SK-N-SH (cell line): Measurements from ENCODE around the gene NXF3. TPM values are rescaled to one million over a fixed set of nuclear protein-coding genes. Genes with fewer than 3 reads are reported as not detected.

Experiments used
- CTCF ChIA-PET: fragments of 300-600, 350-600 bp; formaldehyde crosslinking; extraction: SDS; loops from one replicate; lab custom pipeline; 2021; lab: Yijun Ruan, JAX
- POLR2A ChIA-PET: fragments of 350-600 bp; sonication (Branson Sonifier 250); formaldehyde crosslinking; extraction: SDS; loops from one replicate; lab custom pipeline; 2020; ENCODE audit warnings: antibody characterized with exemption, inconsistent platforms; lab: Yijun Ruan, JAX
- DNase-seq: peaks from one replicate; pipeline ENCODE4 v3.0.0; 2012
- H2AFZ ChIP-seq: fragments of 200-600 bp; sonication (generic); 2 replicates; pipeline ENCODE4 v1.8.1; 2016; ENCODE audit warnings: antibody characterized with exemption, mild to moderate bottlenecking, low read depth
- H3F3A ChIP-seq: fragments of 200-600 bp; sonication (generic); replicated peaks from 2 replicates; pipeline ENCODE3; 2016; ENCODE audit warnings: antibody characterized with exemption, mild to moderate bottlenecking; ENCODE audit not compliant: insufficient read depth
- H3K27ac ChIP-seq, 2 experiments: fragments of 200-500 bp in 1 of 2; fragments of 200-600 bp in 1 of 2; sonication (Bioruptor generic) in 1 of 2; sonication (generic), shearing (Covaris generic) in 1 of 2; 2 replicates each; pipeline versions ENCODE4 v1.5.1 to v1.6.1; 2014 to 2016; ENCODE audit warnings: low read depth in 2 of 2, inconsistent platforms in 1 of 2, low read length in 1 of 2, mild to moderate bottlenecking in 1 of 2, mixed read lengths in 1 of 2
- H3K27me3 ChIP-seq: fragments of 200-600 bp; sonication (generic), shearing (Covaris generic); 2 replicates; pipeline ENCODE4 v1.6.1; 2016; ENCODE audit warnings: mixed run types; ENCODE audit not compliant: insufficient read depth
- H3K36me3 ChIP-seq, 2 experiments: fragments of 200-500 bp in 1 of 2; fragments of 200-600 bp in 1 of 2; sonication (Bioruptor generic) in 1 of 2; sonication (generic) in 1 of 2; replicated peaks in 1 of 2; 2 replicates each; pipeline versions ENCODE3 to v1.5.1; 2014 to 2016; ENCODE audit warnings: low read length in 1 of 2, mild to moderate bottlenecking in 1 of 2; ENCODE audit not compliant: insufficient read depth in 2 of 2, control insufficient read depth in 1 of 2
- H3K4me1 ChIP-seq, 2 experiments: fragments of 200-500 bp in 1 of 2; fragments of 200-600 bp in 1 of 2; sonication (Bioruptor generic) in 1 of 2; sonication (generic), shearing (Covaris generic) in 1 of 2; 2 replicates each; pipeline versions ENCODE4 v1.5.1 to v1.6.1; 2014 to 2016; ENCODE audit warnings: low read depth in 1 of 2, low read length in 1 of 2, mixed run types in 1 of 2; ENCODE audit not compliant: insufficient read depth in 2 of 2, control insufficient read depth in 1 of 2
- H3K4me2 ChIP-seq: fragments of 200-600 bp; sonication (generic), shearing (Covaris generic); 2 replicates; pipeline ENCODE4 v1.6.1; 2017; ENCODE audit warnings: mixed run types
- H3K4me3 ChIP-seq, 2 experiments: fragments of 200-500 bp in 1 of 2; fragments of 200-600 bp in 1 of 2; sonication (Bioruptor generic) in 1 of 2; sonication (generic), shearing (Covaris generic) in 1 of 2; 2 replicates each; pipeline versions ENCODE4 v1.5.1 to v1.8.1; 2014 to 2016; ENCODE audit warnings: low read depth in 2 of 2, inconsistent platforms in 1 of 2, low read length in 1 of 2, mild to moderate bottlenecking in 1 of 2, mixed read lengths in 1 of 2, moderate library complexity in 1 of 2
- H3K79me2 ChIP-seq: fragments of 200-600 bp; sonication (generic); 2 replicates; pipeline ENCODE4 v1.8.1; 2017; ENCODE audit warnings: mild to moderate bottlenecking; ENCODE audit not compliant: insufficient read depth
- H3K9ac ChIP-seq: fragments of 200-600 bp; sonication (generic); 2 replicates; pipeline ENCODE4 v1.6.1; 2017; ENCODE audit warnings: mixed run types
- H3K9me2 ChIP-seq: fragments of 200-600 bp; sonication (generic); 2 replicates; pipeline ENCODE4 v1.6.1; 2017; ENCODE audit warnings: mixed run types
- H3K9me3 ChIP-seq: fragments of 200-600 bp; sonication (generic); 2 replicates; pipeline ENCODE4 v1.6.1; 2017; ENCODE audit warnings: mixed run types, mild to moderate bottlenecking, moderate library complexity
- H4K20me1 ChIP-seq: fragments of 200-600 bp; sonication (generic); 2 replicates; pipeline ENCODE4 v1.6.1; 2017; ENCODE audit warnings: mild to moderate bottlenecking, mixed run types; ENCODE audit not compliant: insufficient read depth
- CHD2 ChIP-seq: fragments of 150-350 bp; IDR thresholded peaks from 2 replicates; pipeline ENCODE4 v1.6.1; 2018; ENCODE audit warnings: low read length; ENCODE audit not compliant: partially characterized antibody
- CTCF ChIP-seq: fragments of 200-600 bp; sonication (generic); IDR thresholded peaks from 2 replicates; pipeline ENCODE4 v1.6.1; 2017; ENCODE audit warnings: antibody characterized with exemption, mild to moderate bottlenecking, moderate library complexity
- EZH2phosphoT487 ChIP-seq: fragments of 200-600 bp; sonication (generic); IDR thresholded peaks from 2 replicates; pipeline ENCODE4 v1.6.1; 2017; ENCODE audit warnings: low read depth, mixed run types, mild to moderate bottlenecking, antibody characterized with exemption, moderate library complexity, borderline replicate concordance
- FOXJ3 ChIP-seq: sonication (generic); formaldehyde crosslinking; IDR thresholded peaks from 2 replicates; pipeline ENCODE4 v1.5.1; 2020; ENCODE audit warnings: mild to moderate bottlenecking, missing genetic modification reagents
- FOXM1 ChIP-seq: IDR thresholded peaks from 2 replicates; pipeline ENCODE4 v1.4.0; 2012; ENCODE audit warnings: low read depth, mild to moderate bottlenecking
- GABPA ChIP-seq: IDR thresholded peaks from 2 replicates; pipeline ENCODE4 v1.4.0; 2012; ENCODE audit warnings: low read depth, mild to moderate bottlenecking
- GATA2 ChIP-seq: sonication (generic); formaldehyde crosslinking; IDR thresholded peaks from 2 replicates; pipeline ENCODE4 v1.5.0; 2020; ENCODE audit warnings: mild to moderate bottlenecking, missing genetic modification reagents
- NFIC ChIP-seq: IDR thresholded peaks from 2 replicates; pipeline ENCODE4 v1.4.0; 2012; ENCODE audit warnings: borderline replicate concordance
- RAD21 ChIP-seq: IDR thresholded peaks from 2 replicates; pipeline ENCODE4 v1.6.1; 2012; ENCODE audit warnings: mild to moderate bottlenecking, low read length
- SIN3A ChIP-seq: IDR thresholded peaks from 2 replicates; pipeline ENCODE4 v1.6.1; 2012; ENCODE audit warnings: low read depth, mild to moderate bottlenecking, low read length, moderate library complexity, borderline replicate concordance
- TAF1 ChIP-seq: IDR thresholded peaks from 2 replicates; pipeline ENCODE4 v1.6.1; 2012; ENCODE audit warnings: low read depth, mild to moderate bottlenecking, low read length, moderate library complexity, borderline replicate concordance
- YY1 ChIP-seq: IDR thresholded peaks from 2 replicates; pipeline ENCODE4 v1.4.0; 2012; ENCODE audit warnings: low read depth, mild to moderate bottlenecking
- ZBTB33 ChIP-seq: IDR thresholded peaks from 2 replicates; pipeline ENCODE4 v1.4.0; 2012; ENCODE audit warnings: low read depth, borderline replicate concordance
- WGBS: methylation state at CpG from one replicate; pipeline ENCODE4 v1.1.6; 2017; ENCODE audit warnings: low lambda C conversion rate; 5-methylcytosine and 5-hydroxymethylcytosine counted together
- polyA plus RNA-seq, 3 experiments: library from polyadenylated mRNA; depleted of rRNA; stranded (reverse); fragments of >200 nt; gene quantifications; 2 replicates each; pipeline ENCODE4 v1.2.3, GENCODE V29; 2012
- TF ChIP-seq, protein P1 (sequence below): IDR thresholded peaks from 2 replicates; pipeline ENCODE4 v1.6.1; 2012; ENCODE audit warnings: mild to moderate bottlenecking, low read depth, low read length, moderate library complexity

NXF3 gene
- polyA plus RNA-seq, 1 of the 3 experiments (the other 2 are of a cell fraction) = 0.20 TPM

DNA sequence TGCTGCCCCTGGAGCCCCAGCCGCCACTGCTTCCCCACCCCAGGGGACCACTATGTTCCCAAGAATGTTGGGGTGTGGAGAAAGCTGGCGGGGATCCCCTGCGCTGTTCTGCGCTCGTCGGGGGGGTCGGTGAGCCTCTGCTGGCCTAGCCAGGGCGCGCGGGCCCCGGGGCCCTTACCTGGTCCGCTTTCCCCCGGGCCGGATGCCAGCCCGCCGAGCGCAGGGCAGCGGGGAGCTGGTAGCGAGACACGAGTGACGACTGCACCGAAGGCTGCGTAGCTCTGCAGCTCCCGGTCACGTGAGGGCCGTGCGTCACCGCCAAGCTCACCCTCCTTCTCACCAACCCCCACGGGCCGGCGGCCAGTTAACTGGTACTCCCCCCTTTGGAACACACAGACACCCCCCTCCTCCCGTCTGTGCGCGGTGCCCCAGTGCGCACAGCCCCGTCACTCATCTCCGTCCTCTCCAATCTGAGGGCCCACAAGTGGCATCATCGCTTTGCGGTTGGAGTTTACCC lies 29.0 kb downstream of the NXF3 start, which contains the start of gene BEX1 (continued):
- TF ChIP-seq ZBTB33 = no peak
- no peak for TF ChIP-seq FOXJ3
- TF ChIP-seq YY1 = no peak
- TF ChIP-seq EZH2phosphoT487 = no peak
- TF ChIP-seq GATA2 (CRISPR knock-in tag) = no peak
- TF ChIP-seq TAF1 = peak; percentile 38; the same call in 1 of the 2 replicates
- TF ChIP-seq CHD2 = peak; percentile 47
- peak; percentile 60 for TF ChIP-seq NFIC
- no peak for TF ChIP-seq FOXM1

GRCh38 chrX:103063191-103063845 lies 29.6 kb downstream of the NXF3 start:
- WGBS = 3% methylated on average over 15 of the region's 34 CpGs
- no peaks in the 10 kb centered on the region for H3K79me2 ChIP-seq
- H3F3A ChIP-seq = no peaks in the 10 kb centered on the region
- no peaks in the 10 kb centered on the region for H3K36me3 ChIP-seq
- CTCF ChIA-PET = interaction anchor here (0.7 to 1.2 kb wide), 3 partner anchors 12 to 112 kb away, joined by 3 to 5 read pairs (median 3); no protein-coding TSS in a partner anchor
- peak; percentile 78 for DNase-seq
- 0 out of 2 replicates have a peak overlapping the region, but pooled peaks have one; percentile 41 for H2AFZ ChIP-seq
- H3K9me2 ChIP-seq = no peaks in the 10 kb centered on the region
- H4K20me1 ChIP-seq = no peaks in the 10 kb centered on the region
- H3K4me3 ChIP-seq = peak overlapping the region; percentile 58 to 59
- peak overlapping the region; percentile 63; the same call in 1 of the 2 replicates for H3K9ac ChIP-seq
- POLR2A ChIA-PET = interaction anchor here (0.9 to 1.2 kb wide), 3 partner anchors 9 to 112 kb away, joined by 3 to 4 read pairs (median 3); no protein-coding TSS in a partner anchor
- no peaks in the 10 kb centered on the region; the same call in 1 of the 2 replicates for H3K27me3 ChIP-seq
- H3K9me3 ChIP-seq = no peaks in the 10 kb centered on the region
- H3K4me1 ChIP-seq = peaks cover 0 to 3% of the 10 kb centered on the region in 2 experiments; a peak in 1 of 4 replicates
- peak overlapping the region; percentile 79 for H3K4me2 ChIP-seq
- TF ChIP-seq CHD2 (peak; percentile 31), RAD21 (no peak), YY1 (peak; percentile 75; the same call in 1 of the 2 replicates), TAF1 (no peak), CTCF (peak; percentile 16), GABPA (no peak), SIN3A (0 out of 2 replicates have a peak, but pooled peaks have one; percentile 34)
- TF ChIP-seq, protein P1, sequence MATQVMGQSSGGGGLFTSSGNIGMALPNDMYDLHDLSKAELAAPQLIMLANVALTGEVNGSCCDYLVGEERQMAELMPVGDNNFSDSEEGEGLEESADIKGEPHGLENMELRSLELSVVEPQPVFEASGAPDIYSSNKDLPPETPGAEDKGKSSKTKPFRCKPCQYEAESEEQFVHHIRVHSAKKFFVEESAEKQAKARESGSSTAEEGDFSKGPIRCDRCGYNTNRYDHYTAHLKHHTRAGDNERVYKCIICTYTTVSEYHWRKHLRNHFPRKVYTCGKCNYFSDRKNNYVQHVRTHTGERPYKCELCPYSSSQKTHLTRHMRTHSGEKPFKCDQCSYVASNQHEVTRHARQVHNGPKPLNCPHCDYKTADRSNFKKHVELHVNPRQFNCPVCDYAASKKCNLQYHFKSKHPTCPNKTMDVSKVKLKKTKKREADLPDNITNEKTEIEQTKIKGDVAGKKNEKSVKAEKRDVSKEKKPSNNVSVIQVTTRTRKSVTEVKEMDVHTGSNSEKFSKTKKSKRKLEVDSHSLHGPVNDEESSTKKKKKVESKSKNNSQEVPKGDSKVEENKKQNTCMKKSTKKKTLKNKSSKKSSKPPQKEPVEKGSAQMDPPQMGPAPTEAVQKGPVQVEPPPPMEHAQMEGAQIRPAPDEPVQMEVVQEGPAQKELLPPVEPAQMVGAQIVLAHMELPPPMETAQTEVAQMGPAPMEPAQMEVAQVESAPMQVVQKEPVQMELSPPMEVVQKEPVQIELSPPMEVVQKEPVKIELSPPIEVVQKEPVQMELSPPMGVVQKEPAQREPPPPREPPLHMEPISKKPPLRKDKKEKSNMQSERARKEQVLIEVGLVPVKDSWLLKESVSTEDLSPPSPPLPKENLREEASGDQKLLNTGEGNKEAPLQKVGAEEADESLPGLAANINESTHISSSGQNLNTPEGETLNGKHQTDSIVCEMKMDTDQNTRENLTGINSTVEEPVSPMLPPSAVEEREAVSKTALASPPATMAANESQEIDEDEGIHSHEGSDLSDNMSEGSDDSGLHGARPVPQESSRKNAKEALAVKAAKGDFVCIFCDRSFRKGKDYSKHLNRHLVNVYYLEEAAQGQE = peak; percentile 95
- H3K27ac ChIP-seq = peak overlapping the region; percentile 61 to 89
